ENCODE results near the gene HDAC4.

Gene HDAC4

DNA sequence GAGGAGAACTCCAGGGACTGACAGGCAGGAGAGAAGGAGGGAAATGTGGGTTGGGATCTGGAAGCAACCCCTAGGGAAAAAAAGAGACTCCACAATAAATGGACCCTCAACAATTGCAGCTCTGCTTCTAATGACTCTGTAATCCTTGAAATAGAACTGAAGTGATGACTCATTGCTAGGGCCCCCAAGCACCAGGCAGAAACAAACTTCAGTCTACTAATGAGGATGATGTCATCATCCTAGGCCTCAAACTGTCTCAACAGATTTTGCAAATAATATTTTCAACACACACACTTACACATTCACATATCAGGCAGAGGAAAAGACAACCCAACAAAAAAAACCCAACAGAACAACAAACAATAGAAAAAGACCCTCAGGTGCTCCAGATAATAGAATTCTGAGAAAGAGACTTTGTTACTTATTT, 143.3 kb downstream of the HDAC4 start (continued):
- TF ChIP-seq ZNF670 (tag by site-specific recombination; IDR thresholded peaks at IDR 0.05; ENCODE audit: low read depth) (0 out of 2 replicates have a peak, but pooled peaks have one; percentile 42), SP2 (tag by site-specific recombination; IDR thresholded peaks at IDR 0.05) (peak; percentile 13; the same call in 1 of the 2 replicates), ZNF76 (tag by site-specific recombination; IDR thresholded peaks at IDR 0.05; ENCODE audit: borderline replicate concordance, low read depth) (0 out of 2 replicates have a peak, but pooled peaks have one; percentile 35), ZNF391 (tag by site-specific recombination; IDR thresholded peaks at IDR 0.05; ENCODE audit: borderline replicate concordance, low read depth) (no peak), ZEB2 (tag by site-specific recombination; IDR thresholded peaks at IDR 0.05) (0 out of 2 replicates have a peak, but pooled peaks have one; percentile 63), ZNF629 (tag by site-specific recombination; IDR thresholded peaks at IDR 0.05) (peak; percentile 84), ZNF394 (tag by site-specific recombination; IDR thresholded peaks at IDR 0.05; ENCODE audit: borderline replicate concordance) (peak; percentile 35; the same call in 1 of the 2 replicates), ZNF792 (tag by site-specific recombination; IDR thresholded peaks at IDR 0.05) (no peak), ZNF510 (tag by site-specific recombination; IDR thresholded peaks at IDR 0.05; ENCODE audit: insufficient replicate concordance) (no peak), ZFP69B (tag by site-specific recombination; IDR thresholded peaks at IDR 0.05) (0 out of 2 replicates have a peak, but pooled peaks have one; percentile 35), WT1 (tag by site-specific recombination; IDR thresholded peaks at IDR 0.05) (no peak), ZNF558 (tag by site-specific recombination; IDR thresholded peaks at IDR 0.05) (peak; percentile 75), ZNF324 (tag by site-specific recombination; IDR thresholded peaks at IDR 0.05) (peak; percentile 66; the same call in 1 of the 2 replicates), ZNF184 (tag by site-specific recombination; IDR thresholded peaks at IDR 0.05) (0 out of 2 replicates have a peak, but pooled peaks have one; percentile 69), ZBTB17 (tag by site-specific recombination; IDR thresholded peaks at IDR 0.05) (peak; percentile 68; the same call in 1 of the 2 replicates), GLIS1 (tag by site-specific recombination; IDR thresholded peaks at IDR 0.05) (peak; percentile 31; the same call in 1 of the 2 replicates), ZNF366 (tag by site-specific recombination; conservative IDR thresholded peaks at IDR 0.05) (0 out of 2 replicates have a peak, but pooled peaks have one; percentile 55), ZNF660 (tag by site-specific recombination; IDR thresholded peaks at IDR 0.05) (0 out of 2 replicates have a peak, but pooled peaks have one; percentile 64)
- TF ChIP-seq, protein P1, sequence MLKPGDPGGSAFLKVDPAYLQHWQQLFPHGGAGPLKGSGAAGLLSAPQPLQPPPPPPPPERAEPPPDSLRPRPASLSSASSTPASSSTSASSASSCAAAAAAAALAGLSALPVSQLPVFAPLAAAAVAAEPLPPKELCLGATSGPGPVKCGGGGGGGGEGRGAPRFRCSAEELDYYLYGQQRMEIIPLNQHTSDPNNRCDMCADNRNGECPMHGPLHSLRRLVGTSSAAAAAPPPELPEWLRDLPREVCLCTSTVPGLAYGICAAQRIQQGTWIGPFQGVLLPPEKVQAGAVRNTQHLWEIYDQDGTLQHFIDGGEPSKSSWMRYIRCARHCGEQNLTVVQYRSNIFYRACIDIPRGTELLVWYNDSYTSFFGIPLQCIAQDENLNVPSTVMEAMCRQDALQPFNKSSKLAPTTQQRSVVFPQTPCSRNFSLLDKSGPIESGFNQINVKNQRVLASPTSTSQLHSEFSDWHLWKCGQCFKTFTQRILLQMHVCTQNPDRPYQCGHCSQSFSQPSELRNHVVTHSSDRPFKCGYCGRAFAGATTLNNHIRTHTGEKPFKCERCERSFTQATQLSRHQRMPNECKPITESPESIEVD (tag by site-specific recombination; IDR thresholded peaks at IDR 0.05) = peak; percentile 39; the same call in 1 of the 2 replicates
- TF ChIP-seq, protein P2, sequence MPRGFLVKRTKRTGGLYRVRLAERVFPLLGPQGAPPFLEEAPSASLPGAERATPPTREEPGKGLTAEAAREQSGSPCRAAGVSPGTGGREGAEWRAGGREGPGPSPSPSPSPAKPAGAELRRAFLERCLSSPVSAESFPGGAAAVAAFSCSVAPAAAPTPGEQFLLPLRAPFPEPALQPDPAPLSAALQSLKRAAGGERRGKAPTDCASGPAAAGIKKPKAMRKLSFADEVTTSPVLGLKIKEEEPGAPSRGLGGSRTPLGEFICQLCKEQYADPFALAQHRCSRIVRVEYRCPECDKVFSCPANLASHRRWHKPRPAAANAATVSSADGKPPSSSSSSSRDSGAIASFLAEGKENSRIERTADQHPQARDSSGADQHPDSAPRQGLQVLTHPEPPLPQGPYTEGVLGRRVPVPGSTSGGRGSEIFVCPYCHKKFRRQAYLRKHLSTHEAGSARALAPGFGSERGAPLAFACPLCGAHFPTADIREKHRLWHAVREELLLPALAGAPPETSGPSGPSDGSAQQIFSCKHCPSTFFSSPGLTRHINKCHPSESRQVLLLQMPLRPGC (tag by site-specific recombination; IDR thresholded peaks at IDR 0.05) = no peak
- TF ChIP-seq, protein P3, sequence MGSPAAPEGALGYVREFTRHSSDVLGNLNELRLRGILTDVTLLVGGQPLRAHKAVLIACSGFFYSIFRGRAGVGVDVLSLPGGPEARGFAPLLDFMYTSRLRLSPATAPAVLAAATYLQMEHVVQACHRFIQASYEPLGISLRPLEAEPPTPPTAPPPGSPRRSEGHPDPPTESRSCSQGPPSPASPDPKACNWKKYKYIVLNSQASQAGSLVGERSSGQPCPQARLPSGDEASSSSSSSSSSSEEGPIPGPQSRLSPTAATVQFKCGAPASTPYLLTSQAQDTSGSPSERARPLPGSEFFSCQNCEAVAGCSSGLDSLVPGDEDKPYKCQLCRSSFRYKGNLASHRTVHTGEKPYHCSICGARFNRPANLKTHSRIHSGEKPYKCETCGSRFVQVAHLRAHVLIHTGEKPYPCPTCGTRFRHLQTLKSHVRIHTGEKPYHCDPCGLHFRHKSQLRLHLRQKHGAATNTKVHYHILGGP (tag by site-specific recombination; IDR thresholded peaks at IDR 0.05) = no peak
- TF ChIP-seq, protein P4, sequence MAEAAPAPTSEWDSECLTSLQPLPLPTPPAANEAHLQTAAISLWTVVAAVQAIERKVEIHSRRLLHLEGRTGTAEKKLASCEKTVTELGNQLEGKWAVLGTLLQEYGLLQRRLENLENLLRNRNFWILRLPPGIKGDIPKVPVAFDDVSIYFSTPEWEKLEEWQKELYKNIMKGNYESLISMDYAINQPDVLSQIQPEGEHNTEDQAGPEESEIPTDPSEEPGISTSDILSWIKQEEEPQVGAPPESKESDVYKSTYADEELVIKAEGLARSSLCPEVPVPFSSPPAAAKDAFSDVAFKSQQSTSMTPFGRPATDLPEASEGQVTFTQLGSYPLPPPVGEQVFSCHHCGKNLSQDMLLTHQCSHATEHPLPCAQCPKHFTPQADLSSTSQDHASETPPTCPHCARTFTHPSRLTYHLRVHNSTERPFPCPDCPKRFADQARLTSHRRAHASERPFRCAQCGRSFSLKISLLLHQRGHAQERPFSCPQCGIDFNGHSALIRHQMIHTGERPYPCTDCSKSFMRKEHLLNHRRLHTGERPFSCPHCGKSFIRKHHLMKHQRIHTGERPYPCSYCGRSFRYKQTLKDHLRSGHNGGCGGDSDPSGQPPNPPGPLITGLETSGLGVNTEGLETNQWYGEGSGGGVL (tag by site-specific recombination; IDR thresholded peaks at IDR 0.05) = peak; percentile 40
- TF ChIP-seq, protein P5, sequence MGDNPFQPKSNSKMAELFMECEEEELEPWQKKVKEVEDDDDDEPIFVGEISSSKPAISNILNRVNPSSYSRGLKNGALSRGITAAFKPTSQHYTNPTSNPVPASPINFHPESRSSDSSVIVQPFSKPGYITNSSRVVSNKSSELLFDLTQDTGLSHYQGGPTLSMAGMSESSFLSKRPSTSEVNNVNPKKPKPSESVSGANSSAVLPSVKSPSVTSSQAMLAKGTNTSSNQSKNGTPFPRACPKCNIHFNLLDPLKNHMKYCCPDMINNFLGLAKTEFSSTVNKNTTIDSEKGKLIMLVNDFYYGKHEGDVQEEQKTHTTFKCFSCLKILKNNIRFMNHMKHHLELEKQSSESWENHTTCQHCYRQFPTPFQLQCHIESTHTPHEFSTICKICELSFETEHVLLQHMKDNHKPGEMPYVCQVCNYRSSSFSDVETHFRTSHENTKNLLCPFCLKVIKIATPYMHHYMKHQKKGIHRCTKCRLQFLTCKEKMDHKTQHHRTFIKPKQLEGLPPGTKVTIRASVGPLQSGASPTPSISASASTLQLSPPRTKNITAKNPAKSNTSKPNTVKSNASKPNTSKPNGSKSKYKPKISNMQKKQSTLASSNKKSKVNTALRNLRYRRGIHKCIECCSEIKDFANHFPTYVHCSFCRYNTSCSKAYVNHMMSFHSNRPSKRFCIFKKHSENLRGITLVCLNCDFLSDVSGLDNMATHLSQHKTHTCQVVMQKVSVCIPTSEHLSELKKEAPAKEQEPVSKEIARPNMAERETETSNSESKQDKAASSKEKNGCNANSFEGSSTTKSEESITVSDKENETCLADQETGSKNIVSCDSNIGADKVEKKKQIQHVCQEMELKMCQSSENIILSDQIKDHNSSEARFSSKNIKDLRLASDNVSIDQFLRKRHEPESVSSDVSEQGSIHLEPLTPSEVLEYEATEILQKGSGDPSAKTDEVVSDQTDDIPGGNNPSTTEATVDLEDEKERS (tag by site-specific recombination; IDR thresholded peaks at IDR 0.05) = 0 out of 2 replicates have a peak, but pooled peaks have one; percentile 21
- TF ChIP-seq, protein P6, sequence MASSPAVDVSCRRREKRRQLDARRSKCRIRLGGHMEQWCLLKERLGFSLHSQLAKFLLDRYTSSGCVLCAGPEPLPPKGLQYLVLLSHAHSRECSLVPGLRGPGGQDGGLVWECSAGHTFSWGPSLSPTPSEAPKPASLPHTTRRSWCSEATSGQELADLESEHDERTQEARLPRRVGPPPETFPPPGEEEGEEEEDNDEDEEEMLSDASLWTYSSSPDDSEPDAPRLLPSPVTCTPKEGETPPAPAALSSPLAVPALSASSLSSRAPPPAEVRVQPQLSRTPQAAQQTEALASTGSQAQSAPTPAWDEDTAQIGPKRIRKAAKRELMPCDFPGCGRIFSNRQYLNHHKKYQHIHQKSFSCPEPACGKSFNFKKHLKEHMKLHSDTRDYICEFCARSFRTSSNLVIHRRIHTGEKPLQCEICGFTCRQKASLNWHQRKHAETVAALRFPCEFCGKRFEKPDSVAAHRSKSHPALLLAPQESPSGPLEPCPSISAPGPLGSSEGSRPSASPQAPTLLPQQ (tag by site-specific recombination; IDR thresholded peaks at IDR 0.05) = peak; percentile 67; the same call in 1 of the 2 replicates
- TF ChIP-seq, protein P7, sequence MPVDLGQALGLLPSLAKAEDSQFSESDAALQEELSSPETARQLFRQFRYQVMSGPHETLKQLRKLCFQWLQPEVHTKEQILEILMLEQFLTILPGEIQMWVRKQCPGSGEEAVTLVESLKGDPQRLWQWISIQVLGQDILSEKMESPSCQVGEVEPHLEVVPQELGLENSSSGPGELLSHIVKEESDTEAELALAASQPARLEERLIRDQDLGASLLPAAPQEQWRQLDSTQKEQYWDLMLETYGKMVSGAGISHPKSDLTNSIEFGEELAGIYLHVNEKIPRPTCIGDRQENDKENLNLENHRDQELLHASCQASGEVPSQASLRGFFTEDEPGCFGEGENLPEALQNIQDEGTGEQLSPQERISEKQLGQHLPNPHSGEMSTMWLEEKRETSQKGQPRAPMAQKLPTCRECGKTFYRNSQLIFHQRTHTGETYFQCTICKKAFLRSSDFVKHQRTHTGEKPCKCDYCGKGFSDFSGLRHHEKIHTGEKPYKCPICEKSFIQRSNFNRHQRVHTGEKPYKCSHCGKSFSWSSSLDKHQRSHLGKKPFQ (tag by site-specific recombination; IDR thresholded peaks at IDR 0.05) = no peak
